GM15510 (cell line): ENCODE data around the gene XPNPEP1.

ENCODE experiments used
- POLR2A ChIP-seq: IDR thresholded peaks from 3 replicates; pipeline ENCODE4 v1.6.1; 2011; ENCODE audit warnings: borderline replicate concordance; ENCODE audit not compliant: insufficient read length; ENCODE audit errors: extremely low read depth

The XPNPEP1 gene

GRCh38 chr10:109895095-109895818 lies 28.1 kb downstream of the XPNPEP1 start:
- TF ChIP-seq POLR2A, result no peak

- no peak for TF ChIP-seq POLR2A
Measured at GRCh38 chr10:109894516-109894915, 28.8 kb downstream of the XPNPEP1 start.

- TF ChIP-seq POLR2A, result no peak
Measured at GRCh38 chr10:109893386-109893785, 29.9 kb downstream of the XPNPEP1 start.

GRCh38 chr10:109892931-109893330 lies 30.4 kb downstream of the XPNPEP1 start:
- TF ChIP-seq POLR2A, result no peak

- TF ChIP-seq POLR2A, result no peak
Measured at GRCh38 chr10:109892117-109892516, 31.2 kb downstream of the XPNPEP1 start.

- TF ChIP-seq POLR2A, result no peak
Measured at GRCh38 chr10:109891105-109891504, 32.2 kb downstream of the XPNPEP1 start.

GRCh38 chr10:109889867-109890266 lies 33.4 kb downstream of the XPNPEP1 start:
- TF ChIP-seq POLR2A, result no peak

- no peak for TF ChIP-seq POLR2A
Measured at GRCh38 chr10:109887776-109888175, 35.5 kb downstream of the XPNPEP1 start.

- no peak for TF ChIP-seq POLR2A
Measured at GRCh38 chr10:109887243-109887642, 36.1 kb downstream of the XPNPEP1 start.

- TF ChIP-seq POLR2A, result no peak
Measured at GRCh38 chr10:109886781-109887140, 36.5 kb downstream of the XPNPEP1 start.

GRCh38 chr10:109886037-109886780 lies 37.1 kb downstream of the XPNPEP1 start:
- no peak for TF ChIP-seq POLR2A

- TF ChIP-seq POLR2A, result no peak
Measured at GRCh38 chr10:109883859-109884771, 39.2 kb downstream of the XPNPEP1 start.

- TF ChIP-seq POLR2A, result no peak
Measured at GRCh38 chr10:109882251-109883057, 40.9 kb downstream of the XPNPEP1 start.

- TF ChIP-seq POLR2A, result no peak
Measured at GRCh38 chr10:109881769-109882057, 41.6 kb downstream of the XPNPEP1 start.

- no peak for TF ChIP-seq POLR2A
Measured at GRCh38 chr10:109880886-109881768, 42.2 kb downstream of the XPNPEP1 start.
